ENCODE measurements around the gene STRIP2.

Gene STRIP2

GRCh38 chr7:129452589-129453231 is 18.5 kb downstream of the STRIP2 start:
- ATAC-seq, result no peak
- TF ChIP-seq CSDC2 (CRISPR knock-in tag; IDR thresholded peaks at IDR 0.05) (no peak), TCF4 (CRISPR knock-in tag; IDR thresholded peaks at IDR 0.05; ENCODE audit: borderline replicate concordance) (no peak), ZNF565 (CRISPR knock-in tag; conservative IDR thresholded peaks at IDR 0.05; ENCODE audit: low read depth) (no peak), POU6F1 (CRISPR knock-in tag; IDR thresholded peaks at IDR 0.05; ENCODE audit: borderline replicate concordance, low read depth) (no peak), ZNF70 (CRISPR knock-in tag; IDR thresholded peaks at IDR 0.05) (no peak), CREB5 (CRISPR knock-in tag; IDR thresholded peaks at IDR 0.05; ENCODE audit: low read depth) (no peak), ZFP30 (CRISPR knock-in tag; IDR thresholded peaks at IDR 0.05) (no peak), SNAI2 (CRISPR knock-in tag; IDR thresholded peaks at IDR 0.05) (no peak), ZC3H10 (CRISPR knock-in tag; IDR thresholded peaks at IDR 0.05) (no peak), CSRNP3 (CRISPR knock-in tag; IDR thresholded peaks at IDR 0.05) (no peak), BACH2 (CRISPR knock-in tag; IDR thresholded peaks at IDR 0.05; ENCODE audit: borderline replicate concordance) (no peak)

GRCh38 chr7:129453510-129454248 is 19.4 kb downstream of the STRIP2 start:
- no peak for ATAC-seq
- TF ChIP-seq ESRRG (CRISPR knock-in tag; IDR thresholded peaks at IDR 0.05) (no peak), GLIS3 (CRISPR knock-in tag; IDR thresholded peaks at IDR 0.05) (no peak), PPARA (CRISPR knock-in tag; IDR thresholded peaks at IDR 0.05; ENCODE audit: borderline replicate concordance) (no peak)

GRCh38 chr7:129454249-129454551 is 20.0 kb downstream of the STRIP2 start:
- TF ChIP-seq GLIS3 (CRISPR knock-in tag; IDR thresholded peaks at IDR 0.05) (no peak), TSHZ2 (CRISPR knock-in tag; IDR thresholded peaks at IDR 0.05) (no peak), ZFP3 (CRISPR knock-in tag; IDR thresholded peaks at IDR 0.05) (no peak), ZNF565 (CRISPR knock-in tag; conservative IDR thresholded peaks at IDR 0.05; ENCODE audit: low read depth) (no peak), ARNTL (CRISPR knock-in tag; IDR thresholded peaks at IDR 0.05; ENCODE audit: borderline replicate concordance, low read depth) (no peak), CSRNP3 (CRISPR knock-in tag; IDR thresholded peaks at IDR 0.05) (no peak), ZNF8 (CRISPR knock-in tag; IDR thresholded peaks at IDR 0.05) (no peak)
- no peak; the same call in 2 of the 3 replicates for ATAC-seq

GRCh38 chr7:129456421-129456820 is 22.2 kb downstream of the STRIP2 start:
- TF ChIP-seq BACH2 (CRISPR knock-in tag; IDR thresholded peaks at IDR 0.05; ENCODE audit: borderline replicate concordance) (no peak), GLIS3 (CRISPR knock-in tag; IDR thresholded peaks at IDR 0.05) (no peak)
- no peak for ATAC-seq
